ENCODE data around the gene OR1I1.

Gene OR1I1

DNA sequence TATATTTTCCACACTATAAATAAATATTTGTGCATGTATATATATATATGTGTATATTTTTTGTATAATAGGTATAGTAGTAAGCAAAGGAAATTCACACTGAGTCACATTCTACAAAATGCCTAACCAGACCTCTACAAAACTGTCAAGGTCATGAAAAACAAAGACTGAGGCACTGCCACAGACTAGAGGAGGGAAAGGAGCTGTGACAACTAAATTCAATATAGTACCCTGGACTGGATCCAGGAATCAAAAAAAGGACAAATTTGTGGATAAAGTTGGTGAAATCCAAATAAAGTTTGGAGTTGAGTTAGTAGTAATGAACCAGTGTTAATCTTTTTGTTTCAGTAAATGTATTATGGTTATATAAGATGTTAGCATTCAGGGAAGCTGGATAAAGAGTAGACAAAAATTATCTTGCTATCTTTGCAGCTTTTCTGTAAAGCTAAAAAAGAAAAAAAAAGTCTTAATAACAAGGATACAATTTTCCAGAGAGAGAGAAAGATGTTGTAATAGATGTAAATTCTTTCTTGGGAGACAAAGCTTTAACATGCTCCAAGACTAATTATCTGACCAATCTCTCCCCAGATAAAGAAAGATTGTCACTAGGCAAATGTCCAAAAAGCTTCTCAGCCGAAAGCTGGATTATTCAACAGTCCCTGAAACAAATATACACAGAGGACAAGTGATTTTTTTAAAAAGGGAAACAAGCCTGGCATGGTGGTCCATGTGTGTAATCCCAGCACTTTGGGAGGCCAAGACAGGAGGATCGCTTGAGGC is 44.3 kb downstream of the OR1I1 start:
- TF ChIP-seq CREB1 (IDR thresholded peaks at IDR 0.05; ENCODE audit: low read depth): no peak

GRCh38 chr19:15128162-15128770 is 46.3 kb downstream of the OR1I1 start:
- TF ChIP-seq TEAD4 (IDR thresholded peaks at IDR 0.05): no peak
- no peak for TF ChIP-seq EGR1 (IDR thresholded peaks at IDR 0.05)
- no peak for TF ChIP-seq NFIC (IDR thresholded peaks at IDR 0.05)
- no peak for TF ChIP-seq CEBPB (IDR thresholded peaks at IDR 0.05)
- no peak for TF ChIP-seq RAD21 (IDR thresholded peaks at IDR 0.05; ENCODE audit: low read depth)
- no peak for TF ChIP-seq REST (IDR thresholded peaks at IDR 0.05; ENCODE audit: low read depth)
- no peak for TF ChIP-seq ZBTB7A (IDR thresholded peaks at IDR 0.05; ENCODE audit: low read depth)
- TF ChIP-seq CREB1 (IDR thresholded peaks at IDR 0.05; ENCODE audit: low read depth): no peak
- TF ChIP-seq, protein P1, sequence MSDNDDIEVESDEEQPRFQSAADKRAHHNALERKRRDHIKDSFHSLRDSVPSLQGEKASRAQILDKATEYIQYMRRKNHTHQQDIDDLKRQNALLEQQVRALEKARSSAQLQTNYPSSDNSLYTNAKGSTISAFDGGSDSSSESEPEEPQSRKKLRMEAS (IDR thresholded peaks at IDR 0.05): no peak
- TF ChIP-seq YY1 (IDR thresholded peaks at IDR 0.05; ENCODE audit: low read depth): no peak
- TF ChIP-seq EP300 (IDR thresholded peaks at IDR 0.05; ENCODE audit: borderline replicate concordance): no peak
- TF ChIP-seq FOXM1 (IDR thresholded peaks at IDR 0.05; ENCODE audit: borderline replicate concordance, low read depth): no peak
- no peak for TF ChIP-seq TAF1 (IDR thresholded peaks at IDR 0.05; ENCODE audit: low read depth)
- TF ChIP-seq, protein P2, sequence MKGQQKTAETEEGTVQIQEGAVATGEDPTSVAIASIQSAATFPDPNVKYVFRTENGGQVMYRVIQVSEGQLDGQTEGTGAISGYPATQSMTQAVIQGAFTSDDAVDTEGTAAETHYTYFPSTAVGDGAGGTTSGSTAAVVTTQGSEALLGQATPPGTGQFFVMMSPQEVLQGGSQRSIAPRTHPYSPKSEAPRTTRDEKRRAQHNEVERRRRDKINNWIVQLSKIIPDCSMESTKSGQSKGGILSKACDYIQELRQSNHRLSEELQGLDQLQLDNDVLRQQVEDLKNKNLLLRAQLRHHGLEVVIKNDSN (IDR thresholded peaks at IDR 0.05): no peak
- no peak for TF ChIP-seq TCF12 (IDR thresholded peaks at IDR 0.05; ENCODE audit: low read depth)

DNA sequence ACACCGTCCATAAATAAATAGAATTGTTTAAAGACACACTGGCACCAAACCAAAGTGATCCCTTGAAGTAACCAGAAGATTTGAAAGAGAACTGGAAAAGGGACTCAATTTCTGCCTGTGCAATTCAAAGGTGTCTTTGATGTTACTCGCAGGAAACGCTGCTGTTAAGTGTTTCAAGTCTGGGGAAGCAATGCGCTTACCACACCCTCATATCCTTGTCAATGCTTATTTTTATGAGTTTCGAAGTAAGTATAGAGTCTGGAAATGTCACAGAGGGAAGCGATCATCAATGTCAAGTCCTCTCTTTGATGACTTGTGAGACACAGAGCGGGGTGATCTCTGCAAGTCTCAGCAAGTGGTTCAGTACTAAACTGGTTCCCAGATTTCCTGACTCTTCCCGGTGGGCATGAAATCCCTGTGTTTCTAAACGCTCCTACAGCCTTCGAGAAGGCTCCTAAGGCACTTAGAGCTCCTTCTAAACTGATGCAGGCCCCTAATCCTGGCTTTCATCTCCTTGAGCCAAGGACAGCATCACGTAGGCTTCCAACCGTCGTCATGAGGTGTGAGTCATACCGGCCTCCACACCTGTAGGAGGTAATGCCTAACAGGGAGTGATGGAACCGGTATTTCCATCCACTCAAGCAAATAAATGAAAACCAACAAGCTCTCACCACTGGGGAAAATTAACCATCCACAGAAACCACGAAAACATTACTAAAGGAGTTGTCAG is 48.0 kb downstream of the OR1I1 start:
- TF ChIP-seq FOXM1 (IDR thresholded peaks at IDR 0.05; ENCODE audit: borderline replicate concordance, low read depth) (no peak), RAD21 (IDR thresholded peaks at IDR 0.05; ENCODE audit: low read depth) (no peak), NFIC (IDR thresholded peaks at IDR 0.05) (no peak), CEBPB (IDR thresholded peaks at IDR 0.05) (no peak), ZBTB7A (IDR thresholded peaks at IDR 0.05; ENCODE audit: low read depth) (no peak), CREB1 (IDR thresholded peaks at IDR 0.05; ENCODE audit: low read depth) (no peak)
- TF ChIP-seq, protein P2 (IDR thresholded peaks at IDR 0.05): no peak

GRCh38 chr19:15136234-15136954 is 54.4 kb downstream of the OR1I1 start:
- TF ChIP-seq CREB1 (IDR thresholded peaks at IDR 0.05; ENCODE audit: low read depth) (no peak), REST (IDR thresholded peaks at IDR 0.05; ENCODE audit: low read depth) (no peak), YY1 (IDR thresholded peaks at IDR 0.05; ENCODE audit: low read depth) (no peak), TAF1 (IDR thresholded peaks at IDR 0.05; ENCODE audit: low read depth) (no peak), TEAD4 (IDR thresholded peaks at IDR 0.05) (no peak), RAD21 (IDR thresholded peaks at IDR 0.05; ENCODE audit: low read depth) (no peak), ZBTB7A (IDR thresholded peaks at IDR 0.05; ENCODE audit: low read depth) (no peak), TCF12 (IDR thresholded peaks at IDR 0.05; ENCODE audit: low read depth) (no peak), NFIC (IDR thresholded peaks at IDR 0.05) (no peak), EGR1 (IDR thresholded peaks at IDR 0.05) (no peak), CEBPB (IDR thresholded peaks at IDR 0.05) (no peak), FOXM1 (IDR thresholded peaks at IDR 0.05; ENCODE audit: borderline replicate concordance, low read depth) (no peak), EP300 (IDR thresholded peaks at IDR 0.05; ENCODE audit: borderline replicate concordance) (no peak)
- TF ChIP-seq, protein P1 (IDR thresholded peaks at IDR 0.05): no peak
- TF ChIP-seq, protein P2 (IDR thresholded peaks at IDR 0.05): no peak

All from Ishikawa (cell line).